Stimulated activated CD4-positive, alpha-beta T cell treated with anti-CD3 and anti-CD28 coated beads, Interleukin-2, amount 100 ng/mL, for 4 hours (primary cell): Measurements from ENCODE around the gene FAM81A.

Experiments
- DNase-seq: peaks from one replicate; pipeline ENCODE4 v3.0.0-alpha.2; 2020; ENCODE audit warnings: low read depth

FAM81A gene

GRCh38 chr15:59543721-59544547, 105.9 kb downstream of the FAM81A start:
- no peak for DNase-seq

- DNase-seq = no peak
Observed at GRCh38 chr15:59545573-59545972, 107.6 kb downstream of the FAM81A start.

- no peak for DNase-seq
Observed at GRCh38 chr15:59548501-59549226, 110.7 kb downstream of the FAM81A start.

GRCh38 chr15:59549301-59550185, 111.6 kb downstream of the FAM81A start:
- DNase-seq = no peak

GRCh38 chr15:59550530-59550929, 112.5 kb downstream of the FAM81A start:
- DNase-seq = no peak

GRCh38 chr15:59550956-59551355, 113.0 kb downstream of the FAM81A start:
- no peak for DNase-seq

- DNase-seq = no peak
Observed at GRCh38 chr15:59553879-59554735, 116.1 kb downstream of the FAM81A start.

GRCh38 chr15:59555696-59556095, 117.7 kb downstream of the FAM81A start:
- no peak for DNase-seq

- DNase-seq = no peak
Observed at GRCh38 chr15:59556380-59556779, 118.4 kb downstream of the FAM81A start.

GRCh38 chr15:59557581-59557980, 119.6 kb downstream of the FAM81A start:
- no peak for DNase-seq

- DNase-seq = no peak
Observed at GRCh38 chr15:59558851-59559250, 120.9 kb downstream of the FAM81A start.

GRCh38 chr15:59561547-59561946, 123.6 kb downstream of the FAM81A start:
- DNase-seq = no peak

GRCh38 chr15:59562448-59563186, 124.6 kb downstream of the FAM81A start:
- no peak for DNase-seq

GRCh38 chr15:59565299-59565698, 127.3 kb downstream of the FAM81A start:
- DNase-seq = no peak

GRCh38 chr15:59567324-59567723, 129.3 kb downstream of the FAM81A start:
- DNase-seq = no peak

GRCh38 chr15:59569477-59569876, 131.5 kb downstream of the FAM81A start:
- no peak for DNase-seq

GRCh38 chr15:59570315-59570714, 132.3 kb downstream of the FAM81A start:
- DNase-seq = no peak

GRCh38 chr15:59571606-59572005, 133.6 kb downstream of the FAM81A start:
- no peak for DNase-seq
